Motor neuron (in vitro differentiated cells): ENCODE measurements around the gene FARP2. TPM values are rescaled to one million over a fixed set of nuclear protein-coding genes. Genes with fewer than 3 reads are reported as not detected.
"Not testable (repeated sequence)": the region's sequence is repeated elsewhere in the genome, so short reads cannot be mapped to it uniquely, and the experiment has no call there.

Source experiments
- ATAC-seq, 8 experiments: fragments of 200-7000 bp; cut with Tn5 transposase; replicated peaks in 6 of 8; 2 replicates each; pipeline ENCODE4 v1.8.0; 2021; ENCODE audit warnings: mild to moderate bottlenecking in 8 of 8, moderate library complexity in 8 of 8
- H3K27ac ChIP-seq, 2 donors: fragments of 250-450 bp; sonication (Bioruptor Pico); 2 replicates each; pipeline ENCODE4 v1.9.0; 2021; ENCODE audit warnings: antibody characterized with exemption in 2 of 2, mild to moderate bottlenecking in 2 of 2, moderate library complexity in 1 of 2
- H3K4me1 ChIP-seq, 2 donors: fragments of 250-450 bp; sonication (Bioruptor Pico); replicated peaks in 1 of 2; 2 replicates each; pipeline ENCODE4 v1.6.1; 2021; ENCODE audit warnings: antibody characterized with exemption in 2 of 2, mild to moderate bottlenecking in 2 of 2, moderate library complexity in 1 of 2
- H3K4me3 ChIP-seq, 5 donors: fragments of 250-450 bp; sonication (Bioruptor Pico); 2 replicates each; pipeline ENCODE4 v1.9.0; 2021; ENCODE audit warnings: antibody characterized with exemption in 5 of 5, mild to moderate bottlenecking in 5 of 5, moderate library complexity in 4 of 5
- WGBS, 10 experiments: fragments of 450-650 bp; shearing (Covaris generic); methylation state at CpG; one replicate each; pipeline ENCODE4 v1.0.0; 2022; 5-methylcytosine and 5-hydroxymethylcytosine counted together
- in situ Hi-C, 9 experiments: fragments of 400-800 bp; cut with MboI; loops; one replicate each; pipeline ENCODE4 v1.15.0; 2021; ENCODE audit warnings: low sequenced_read_pairs in 9 of 9, low pct_unique_long_range_greater_than_20kb in 2 of 9; ENCODE audit not compliant: unreplicated experiment in 9 of 9
- total RNA-seq, 8 experiments: library from RNA; unstranded; fragments of 300-600 nt; gene quantifications; 2 replicates each; pipeline versions ENCODE4 v1.2.3 to v1.2.4, GENCODE V29; 2022

FARP2 gene
- total RNA-seq, 8 experiments from 2014 or later: 11.9 to 41.2 (median 22.8) TPM

- in situ Hi-C loops, H3K4me3 ChIP-seq, ATAC-seq, H3K27ac ChIP-seq, H3K4me1 ChIP-seq: not testable (repeated sequence)
- 79 to 100% (median 100%) methylated on average over 2 to 7 of the region's 7 CpGs; no CpG with 5 or more reads in 1 of the 10 experiments for WGBS, 10 experiments
These were observed 29.4 kb downstream of the FARP2 start for GRCh38 chr2:241385450-241385849.

DNA sequence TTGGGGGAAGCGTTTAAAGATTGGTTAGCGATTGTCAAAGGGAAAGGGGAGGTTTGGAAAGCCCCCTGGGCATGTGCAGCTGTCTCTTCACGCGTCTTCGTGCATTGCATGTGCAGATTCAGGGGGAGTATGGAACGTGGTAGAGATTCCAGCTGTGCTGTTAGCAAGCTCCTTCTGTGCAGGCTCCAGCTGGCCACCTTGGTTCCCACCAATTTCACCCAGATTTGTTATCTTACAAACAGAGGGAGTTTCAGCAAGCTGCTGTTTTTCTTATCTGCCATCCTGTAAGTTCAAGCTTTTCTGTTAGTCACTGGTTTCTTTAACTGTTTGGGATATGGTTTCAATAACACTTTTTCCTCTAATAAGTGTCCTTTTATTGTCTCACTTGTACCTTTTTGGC, 30.4 kb downstream of the FARP2 start:
- H3K4me3 ChIP-seq: no peak overlapping the region
- ATAC-seq: peak in 1 of 8 experiments; percentile 63

DNA sequence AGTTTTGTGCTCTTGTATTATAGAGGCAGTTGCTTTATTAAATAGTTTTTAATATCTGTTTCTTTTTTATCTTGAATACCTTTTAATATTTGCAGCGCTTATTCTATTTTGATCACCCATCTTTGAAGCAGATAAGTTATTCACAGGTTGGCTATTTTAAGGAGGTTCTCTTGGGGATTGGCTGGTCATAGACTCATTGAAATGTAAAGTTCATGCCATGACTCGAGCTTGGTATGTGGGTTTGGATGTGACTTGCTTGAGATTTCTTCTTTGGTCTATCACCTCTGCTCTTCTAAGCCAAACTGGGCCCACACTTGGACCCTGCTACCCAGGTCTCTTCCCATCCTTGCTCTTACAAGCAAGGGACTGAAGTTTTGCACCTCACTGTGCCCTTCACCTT, 33.6 kb downstream of the FARP2 start:
- Histone ChIP-seq H3K4me3 (no peak overlapping the region), H3K27ac (no peak overlapping the region), H3K4me1 (no peaks in the 10 kb centered on the region)
- in situ Hi-C loops: no loop called here
- WGBS, 10 experiments: 38 to 100% (median 86%) methylated on average over 1 to 2 of the region's 2 CpGs; no CpG with 5 or more reads in 2 of the 10 experiments
- no peak for ATAC-seq

More for the DNA sequence above, 30.4 kb downstream of the FARP2 start:
- in situ Hi-C loops: no loop called here
- Histone ChIP-seq H3K27ac (no peak overlapping the region), H3K4me1 (no peaks in the 10 kb centered on the region)
- WGBS, 10 experiments: 10 to 93% (median 86%) methylated on average over 2 to 5 of the region's 6 CpGs; no CpG with 5 or more reads in 5 of the 10 experiments

DNA sequence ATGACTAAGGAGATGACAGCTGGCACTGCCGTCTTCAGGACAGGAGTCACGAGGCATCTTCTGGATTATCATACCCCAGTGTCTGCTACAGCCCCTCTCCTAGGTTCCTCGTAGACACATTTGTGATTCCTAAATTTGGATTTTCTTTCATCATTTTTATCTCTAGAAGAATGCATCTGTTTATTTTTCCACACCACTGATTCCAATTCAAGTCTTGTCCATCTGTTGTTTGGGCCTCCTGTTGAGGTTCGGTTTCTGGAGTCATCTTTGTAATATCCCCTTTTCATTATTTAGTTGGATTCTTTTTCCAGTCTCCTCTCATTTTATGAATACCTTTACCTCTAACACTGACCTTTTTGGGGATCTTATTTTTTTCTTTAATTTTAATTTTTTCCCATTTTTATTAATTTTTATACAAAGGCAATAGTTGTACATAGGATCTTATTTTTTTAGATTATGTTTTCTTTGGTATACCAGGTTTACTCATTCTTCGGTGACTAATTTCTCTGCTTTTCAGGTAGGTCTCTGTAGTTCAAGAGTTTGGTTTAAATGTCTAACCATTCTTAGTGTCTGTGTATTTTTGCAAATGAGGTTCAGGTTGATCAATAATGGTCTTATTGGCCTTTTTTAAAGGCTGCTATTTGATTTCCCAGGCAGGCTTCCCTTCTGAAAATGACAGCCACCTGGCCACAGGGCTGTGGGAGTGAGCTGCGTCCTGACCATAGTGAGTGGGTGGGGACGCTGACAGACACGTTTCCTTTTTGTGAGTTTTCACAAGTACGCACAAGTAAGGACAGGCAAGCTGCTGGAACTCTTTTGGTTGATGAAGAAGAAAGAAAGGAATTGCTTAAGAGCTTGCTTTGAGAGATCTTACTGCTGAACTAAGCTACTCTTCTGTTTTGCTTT, 34.5 kb downstream of the FARP2 start:
- H3K27ac ChIP-seq: no peak overlapping the region
- no peaks in the 10 kb centered on the region for H3K4me1 ChIP-seq
- 63 to 98% (median 96%) methylated on average over 3 to 9 of the region's 9 CpGs; no CpG with 5 or more reads in 1 of the 10 experiments for WGBS, 10 experiments
- no peak for ATAC-seq
- in situ Hi-C loops: no loop called here
- no peak overlapping the region for H3K4me3 ChIP-seq

GRCh38 chr2:241391892-241392665, 36.0 kb downstream of the FARP2 start:
- no peaks in the 10 kb centered on the region for H3K4me1 ChIP-seq
- in situ Hi-C loops: no loop called here
- WGBS, 10 experiments: 57 to 86% (median 67%) methylated on average over 1 to 5 of the region's 6 CpGs; no CpG with 5 or more reads in 1 of the 10 experiments
- ATAC-seq: peak in 3 of 8 experiments; percentile 61 to 72 (median 64)
- no peak overlapping the region for H3K4me3 ChIP-seq
- H3K27ac ChIP-seq: no peak overlapping the region

DNA sequence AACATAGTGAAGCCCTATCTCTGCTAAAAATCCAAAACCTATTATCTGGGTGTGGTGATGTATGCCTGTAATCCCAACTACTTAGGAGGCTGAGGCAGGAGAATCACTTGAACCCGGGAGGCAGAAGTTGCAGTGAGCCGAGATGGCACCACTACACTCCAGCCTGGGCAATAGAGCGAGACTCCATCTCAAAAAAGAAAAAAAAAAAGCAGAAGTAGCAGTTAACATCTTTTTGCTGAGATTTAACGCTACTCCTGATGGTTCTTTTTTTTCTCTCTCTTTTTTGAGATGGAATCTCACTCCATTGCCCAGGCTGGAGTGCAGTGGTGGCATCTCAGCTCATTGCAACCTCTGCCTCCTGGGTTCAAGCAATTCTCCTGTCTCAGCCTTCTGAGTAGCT, 36.7 kb downstream of the FARP2 start:
- in situ Hi-C loops, H3K27ac ChIP-seq, ATAC-seq, H3K4me3 ChIP-seq, H3K4me1 ChIP-seq: not testable (repeated sequence)
- WGBS, 10 experiments: 82 to 100% (median 100%) methylated on average over 2 to 4 of the region's 4 CpGs; no CpG with 5 or more reads in 6 of the 10 experiments

GRCh38 chr2:241393524-241394196, 37.6 kb downstream of the FARP2 start:
- 80 to 100% (median 96%) methylated on average over 1 to 3 of the region's 3 CpGs; no CpG with 5 or more reads in 2 of the 10 experiments for WGBS, 10 experiments
- in situ Hi-C loops: no loop called here
- Histone ChIP-seq H3K4me3 (no peak overlapping the region), H3K27ac (no peak overlapping the region), H3K4me1 (no peaks in the 10 kb centered on the region)
- ATAC-seq: no peak

GRCh38 chr2:241396809-241397208, 40.7 kb downstream of the FARP2 start:
- in situ Hi-C loops, H3K27ac ChIP-seq, H3K4me3 ChIP-seq, H3K4me1 ChIP-seq, ATAC-seq: not testable (repeated sequence)
- WGBS, 10 experiments: 90 to 100% (median 100%) methylated on average over 2 to 3 of the region's 6 CpGs; no CpG with 5 or more reads in 7 of the 10 experiments

- no peak overlapping the region for H3K4me3 ChIP-seq
- in situ Hi-C loops: no loop called here
- ATAC-seq: peak in 2 of 8 experiments; percentile 15 to 32
- H3K27ac ChIP-seq: no peak overlapping the region
- H3K4me1 ChIP-seq: no peaks in the 10 kb centered on the region
- 10 to 100% (median 83%) methylated on average over 1 to 8 of the region's 10 CpGs for WGBS, 10 experiments
These were observed 44.1 kb downstream of the FARP2 start for GRCh38 chr2:241399941-241400922.

DNA sequence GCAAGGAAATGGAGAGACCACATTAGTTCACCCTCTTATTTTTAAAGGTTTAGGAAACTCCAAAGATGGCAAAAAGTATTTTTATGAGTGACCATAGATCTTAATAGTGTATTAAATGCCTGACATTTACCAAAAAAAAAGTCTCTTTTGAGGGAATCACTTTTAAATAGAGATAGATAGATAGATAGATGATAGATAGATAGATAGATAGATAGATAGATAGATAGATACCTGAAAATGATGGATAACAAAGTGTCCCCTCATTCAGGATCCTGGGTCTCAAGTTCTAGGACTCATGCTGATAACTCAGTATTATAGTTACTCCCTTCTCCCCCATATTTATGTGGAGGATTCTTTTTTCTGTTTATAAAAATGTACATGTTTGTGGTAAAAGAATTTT, 52.8 kb downstream of the FARP2 start:
- Histone ChIP-seq H3K27ac (no peak overlapping the region), H3K4me1 (no peaks in the 10 kb centered on the region), H3K4me3 (no peak overlapping the region)
- no peak for ATAC-seq
- in situ Hi-C loops: no loop called here

DNA sequence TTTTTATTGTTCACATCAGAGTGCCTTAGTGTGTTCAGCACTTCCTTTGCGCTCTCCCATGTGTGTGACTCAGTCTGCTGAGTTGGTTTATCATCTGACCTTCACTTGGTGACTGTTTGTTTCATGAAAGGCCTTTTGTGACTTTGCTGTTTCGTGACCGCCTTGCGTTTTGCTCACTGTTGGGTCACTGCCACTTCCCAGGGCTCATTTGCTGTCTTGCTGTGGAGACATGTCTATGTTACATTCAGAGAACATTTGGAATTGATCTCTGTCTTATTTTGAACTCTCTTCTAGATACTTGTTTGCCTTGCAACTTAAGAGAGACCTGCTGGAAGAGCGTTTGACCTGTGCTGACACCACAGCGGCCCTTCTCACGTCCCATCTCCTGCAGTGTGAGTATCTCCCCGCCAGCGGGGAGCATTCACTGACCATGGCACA, 54.7 kb downstream of the FARP2 start:
- ATAC-seq: no peak
- WGBS, 10 experiments: 62 to 100% (median 96%) methylated on average over 1 to 7 of the region's 9 CpGs; no CpG with 5 or more reads in 2 of the 10 experiments

GRCh38 chr2:241412144-241412543, 56.1 kb downstream of the FARP2 start:
- Histone ChIP-seq H3K27ac (no peak overlapping the region), H3K4me3 (no peak overlapping the region)

More for the DNA sequence above, 54.7 kb downstream of the FARP2 start:
- Histone ChIP-seq H3K4me1 (no peaks in the 10 kb centered on the region), H3K27ac (no peak overlapping the region), H3K4me3 (no peak overlapping the region)
- in situ Hi-C loops: no loop called here

More at GRCh38 chr2:241412144-241412543, 56.1 kb downstream of the FARP2 start:
- in situ Hi-C loops: no loop called here
- WGBS, 10 experiments: 0 to 100% (median 80%) methylated on average over 1 to 4 of the region's 5 CpGs; no CpG with 5 or more reads in 3 of the 10 experiments
- no peaks in the 10 kb centered on the region for H3K4me1 ChIP-seq
- peak in 3 of 8 experiments; percentile 47 to 99 (median 85) for ATAC-seq
